GM12878 (cell line): ENCODE results near the gene MRRF. TPM values are rescaled to one million over a fixed set of nuclear protein-coding genes. Genes with fewer than 3 reads are reported as not detected.

Source experiments
- ATAC-seq: fragments of 200-7000 bp; cut with Tn5 transposase; 3 replicates; pipeline ENCODE4 v1.9.1; 2020; ENCODE audit warnings: mild to moderate bottlenecking, moderate library complexity
- BruUV-seq: library from RNA; stranded (reverse); fragments of 400-500 nt; replicated peaks from 2 replicates; lab custom pipeline; 2021; lab: Mats Ljungman, UMichigan
- CTCF ChIA-PET: fragments of 300-600 bp; sonication (Branson Sonifier 250); formaldehyde crosslinking; extraction: SDS; loops from one replicate; lab custom pipeline; 2021; ENCODE audit warnings: inconsistent platforms; lab: Yijun Ruan, JAX
- POLR2A ChIA-PET: fragments of 350-600 bp; formaldehyde crosslinking; extraction: SDS; loops from one replicate; lab custom pipeline; 2021; ENCODE audit warnings: inconsistent platforms; lab: Charles Lee
- RAD21 ChIA-PET: fragments of 300-600 bp; sonication (Branson Sonifier 250); formaldehyde crosslinking; loops from one replicate; lab custom pipeline; 2023; ENCODE audit warnings: antibody characterized with exemption; ENCODE audit not compliant: unreplicated experiment; lab: Charles Lee
- SMC1A ChIA-PET: fragments of 300-600 bp; sonication (Branson Sonifier 250); formaldehyde crosslinking; loops from one replicate; lab custom pipeline; 2023; ENCODE audit not compliant: unreplicated experiment, uncharacterized antibody; lab: Charles Lee
- DNase-seq: peaks from one replicate; pipeline ENCODE4 v3.0.0-alpha.2; 2011; ENCODE audit warnings: low read depth, low spot score
- FAIRE-seq: peaks from 3 replicates; lab custom pipeline; 2011; peaks lifted over from hg19 to GRCh38; lab: Jason Lieb, UNC
- H2AFZ ChIP-seq: 2 replicates; pipeline ENCODE4 v1.6.0; 2011; ENCODE audit warnings: low read depth, low read length, control low read depth; ENCODE audit not compliant: control insufficient read depth
- H3K27ac ChIP-seq: 2 replicates; pipeline ENCODE4 v1.5.1; 2011; ENCODE audit warnings: control low read depth; ENCODE audit not compliant: control insufficient read depth, insufficient read depth
- H3K27me3 ChIP-seq, 2 experiments: replicated peaks in 1 of 2; 2 replicates each; pipeline versions ENCODE4 v1.6.0 to v1.6.1; 2011; ENCODE audit warnings: low read length in 1 of 2; ENCODE audit not compliant: control insufficient read depth in 2 of 2, insufficient read depth in 2 of 2
- H3K36me3 ChIP-seq, 2 experiments: 2 replicates each; pipeline ENCODE4 v1.5.1; 2011; ENCODE audit warnings: low read length in 1 of 2; ENCODE audit not compliant: control insufficient read depth in 2 of 2, insufficient read depth in 2 of 2
- H3K4me1 ChIP-seq: 2 replicates; pipeline ENCODE4 v1.6.1; 2011; ENCODE audit warnings: mild to moderate bottlenecking, low read length, moderate library complexity, mixed read lengths; ENCODE audit not compliant: control insufficient read depth, insufficient read depth
- H3K4me2 ChIP-seq: 2 replicates; pipeline ENCODE4 v1.6.0; 2011; ENCODE audit warnings: control low read depth; ENCODE audit not compliant: control insufficient read depth, insufficient read depth
- H3K4me3 ChIP-seq: fragments of 200-600 bp; sonication (generic); 2 replicates; pipeline ENCODE4 v1.5.1; 2016
- H3K79me2 ChIP-seq: 2 replicates; pipeline ENCODE4 v1.6.0; 2011; ENCODE audit warnings: low read length; ENCODE audit not compliant: control insufficient read depth, insufficient read depth
- H3K9ac ChIP-seq: 2 replicates; pipeline ENCODE4 v1.8.0; 2011; ENCODE audit warnings: low read length, control low read depth, mixed read lengths; ENCODE audit not compliant: control insufficient read depth, insufficient read depth
- H3K9me3 ChIP-seq: replicated peaks from 3 replicates; pipeline ENCODE4 v1.5.1; 2011; ENCODE audit warnings: mild to moderate bottlenecking, low read length; ENCODE audit not compliant: control insufficient read depth, insufficient read depth
- H4K20me1 ChIP-seq: 2 replicates; pipeline ENCODE4 v1.6.0; 2011; ENCODE audit not compliant: control insufficient read depth, insufficient read depth
- BCL11A ChIP-seq: IDR thresholded peaks from 2 replicates; pipeline ENCODE4 v1.6.1; 2011; ENCODE audit warnings: low read depth, low read length
- BHLHE40 ChIP-seq, 2 experiments: fragments of 450-650 bp in 1 of 2; IDR thresholded peaks; 2 replicates each; pipeline ENCODE4 v1.6.1; 2011 to 2017; ENCODE audit warnings: low read depth in 2 of 2, borderline replicate concordance in 1 of 2, improper control_type of control experiment in 1 of 2, low read length in 1 of 2, mild to moderate bottlenecking in 1 of 2
- HDAC6 ChIP-seq: fragments of 200-600 bp; sonication (generic); IDR thresholded peaks from one replicate; pipeline ENCODE4 v1.8.0; 2017; ENCODE audit warnings: antibody characterized with exemption; ENCODE audit not compliant: unreplicated experiment
- IKZF2 ChIP-seq, 2 experiments: fragments of 450-650 bp; IDR thresholded peaks; 2 replicates each; pipeline ENCODE4 v1.6.1; 2017; ENCODE audit warnings: mild to moderate bottlenecking in 2 of 2, moderate library complexity in 2 of 2
- IRF4 ChIP-seq: IDR thresholded peaks from 2 replicates; pipeline ENCODE4 v1.6.1; 2011; ENCODE audit warnings: low read depth, low read length
- JUND ChIP-seq: IDR thresholded peaks from 2 replicates; pipeline ENCODE4 v1.6.1; 2012; ENCODE audit warnings: low read depth, mild to moderate bottlenecking, low read length, improper control_type of control experiment, moderate library complexity
- MTA2 ChIP-seq: fragments of 450-650 bp; IDR thresholded peaks from 2 replicates; pipeline ENCODE4 v1.6.1; 2016; ENCODE audit warnings: low read depth, mild to moderate bottlenecking, moderate library complexity
- MYC ChIP-seq: IDR thresholded peaks from 2 replicates; pipeline ENCODE4 v1.6.1; 2011; ENCODE audit warnings: mild to moderate bottlenecking, low read length, moderate library complexity, inconsistent platforms; ENCODE audit not compliant: insufficient read depth, insufficient replicate concordance, insufficient read length, severe bottlenecking
- NFXL1 ChIP-seq: fragments of 450-650 bp; IDR thresholded peaks from 2 replicates; pipeline ENCODE4 v1.6.1; 2017; ENCODE audit warnings: antibody characterized with exemption, mild to moderate bottlenecking, borderline replicate concordance
- NRF1 ChIP-seq: conservative IDR thresholded peaks from 2 replicates; pipeline ENCODE4 v1.6.1; 2011; ENCODE audit warnings: mild to moderate bottlenecking, low read depth, low read length, improper control_type of control experiment
- POU2F2 ChIP-seq: IDR thresholded peaks from 3 replicates; pipeline ENCODE4 v1.6.1; 2011; ENCODE audit warnings: low read depth, mild to moderate bottlenecking, low read length, borderline replicate concordance
- SPI1 ChIP-seq: IDR thresholded peaks from 2 replicates; pipeline ENCODE4 v1.6.1; 2011; ENCODE audit warnings: low read depth, mild to moderate bottlenecking, low read length, moderate library complexity, borderline replicate concordance; ENCODE audit not compliant: insufficient read depth
- SREBF2 ChIP-seq: IDR thresholded peaks from 2 replicates; pipeline ENCODE4 v1.6.1; 2012; ENCODE audit warnings: mild to moderate bottlenecking, low read length
- SRF ChIP-seq, 2 experiments: IDR thresholded peaks; 2 replicates each; pipeline ENCODE4 v1.6.1; 2011; ENCODE audit warnings: low read depth in 2 of 2, low read length in 2 of 2, mild to moderate bottlenecking in 1 of 2, moderate library complexity in 1 of 2
- ZNF384 ChIP-seq: IDR thresholded peaks from 2 replicates; pipeline ENCODE4 v1.6.1; 2012; ENCODE audit warnings: low read depth, mild to moderate bottlenecking, low read length, improper control_type of control experiment, borderline replicate concordance
- ZZZ3 ChIP-seq: IDR thresholded peaks from 2 replicates; pipeline ENCODE4 v1.6.1; 2011; ENCODE audit warnings: low read depth; ENCODE audit not compliant: control insufficient read depth, insufficient read length
- WGBS: methylation state at CpG from one replicate; pipeline ENCODE4 v1.1.6; 2016; ENCODE audit warnings: low lambda C conversion rate; ENCODE audit not compliant: insufficient replicate concordance, insufficient coverage; ENCODE audit errors: missing lambda C conversion rate; 5-methylcytosine and 5-hydroxymethylcytosine counted together
- in situ Hi-C: fragments of 300-500 bp; cut with MboI; formaldehyde crosslinking; loops from 9 replicates; pipeline ENCODE4 v1.14.3; 2018; ENCODE audit warnings: mixed read lengths
- intact Hi-C: fragments of 100-400 bp; cut with micrococcal nuclease; formaldehyde crosslinking; loops from one replicate; pipeline ENCODE4 v1.14.2; 2022; ENCODE audit not compliant: unreplicated experiment
- polyA plus RNA-seq, 11 experiments: library from polyadenylated mRNA; depleted of rRNA in 4 of 11; unstranded in 6 of 11; stranded (reverse) in 5 of 11; fragments of >200 nt; fragmentation: Nextera tagmentation in 4 of 11; fragmentation: Illumina TruSeq in 1 of 11; extraction: Ambion mirVana in 4 of 11; extraction: Trizol in 1 of 11; gene quantifications; 1 replicate in 1 of 11; 2 replicates in 10 of 11; pipeline versions ENCODE4 v1.2.1 to v1.2.3, GENCODE V29; 2011 to 2016; ENCODE audit warnings: inconsistent platforms in 2 of 11, missing spikeins in 2 of 11, low read depth in 1 of 11
- total RNA-seq, 4 experiments: library from RNA; depleted of rRNA in 3 of 4; stranded (reverse); fragments of >200 nt in 3 of 4; fragmentation: Illumina TruSeq in 1 of 4; extraction: Trizol in 1 of 4; gene quantifications; 2 replicates each; pipeline versions ENCODE4 v1.2.1 to v1.2.3, GENCODE V29; 2013 to 2021
- TF ChIP-seq, protein P1 (sequence below): IDR thresholded peaks from 2 replicates; pipeline ENCODE4 v1.6.1; 2011; ENCODE audit warnings: borderline replicate concordance, low read depth, mild to moderate bottlenecking, moderate library complexity, low read length; ENCODE audit not compliant: insufficient read depth, poor library complexity, severe bottlenecking

MRRF gene
- total and polyA plus RNA-seq, 10 of the 15 experiments (the other 5 are each of a cell fraction or from before 2014, with no cell fraction given) = 64.8 to 112 (median 76.4) TPM

DNA sequence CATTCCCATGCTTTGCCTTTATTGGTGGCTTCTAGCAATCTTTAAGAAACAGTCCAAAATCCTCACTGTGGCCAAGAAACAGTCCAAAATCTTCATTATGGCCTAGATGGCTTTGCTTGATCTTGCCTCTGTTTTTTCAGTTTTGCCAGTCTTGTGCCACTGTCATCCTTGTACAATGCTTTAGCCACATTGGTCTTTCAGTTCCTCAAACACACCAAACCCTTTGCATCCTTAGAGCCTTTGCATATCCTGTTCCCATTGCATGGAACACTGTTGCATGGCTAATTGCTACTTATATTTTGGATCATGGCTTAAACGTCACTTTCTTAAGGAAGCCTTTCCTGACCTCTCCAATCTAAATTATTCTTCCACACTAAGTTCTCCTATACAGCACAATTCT lies 22.1 kb downstream of the MRRF start (continued):
- peak; percentile 93 for TF ChIP-seq SPI1
- peak; percentile 75 for TF ChIP-seq IRF4
- no peak for TF ChIP-seq ZNF384
- TF ChIP-seq BHLHE40 (IDR thresholded peaks at IDR 0.05; ENCODE audit: borderline replicate concordance in 1 of 2, low read depth in 2 of 2, low read length in 1 of 2) = peak; percentile 51 to 63; a peak in 2 of 4 replicates
- peak in 1 of 2 experiments; percentile 46; a peak in 1 of 4 replicates for TF ChIP-seq IKZF2 (IDR thresholded peaks at IDR 0.05)
- TF ChIP-seq BCL11A = peak; percentile 27; the same call in 1 of the 2 replicates
- 0 out of 2 replicates have a peak, but pooled peaks have one; percentile 21 for TF ChIP-seq MTA2
- peak; percentile 92 for TF ChIP-seq POU2F2
- no peak for TF ChIP-seq SRF (IDR thresholded peaks at IDR 0.05; ENCODE audit: low read depth in 2 of 2, low read length in 2 of 2)

DNA sequence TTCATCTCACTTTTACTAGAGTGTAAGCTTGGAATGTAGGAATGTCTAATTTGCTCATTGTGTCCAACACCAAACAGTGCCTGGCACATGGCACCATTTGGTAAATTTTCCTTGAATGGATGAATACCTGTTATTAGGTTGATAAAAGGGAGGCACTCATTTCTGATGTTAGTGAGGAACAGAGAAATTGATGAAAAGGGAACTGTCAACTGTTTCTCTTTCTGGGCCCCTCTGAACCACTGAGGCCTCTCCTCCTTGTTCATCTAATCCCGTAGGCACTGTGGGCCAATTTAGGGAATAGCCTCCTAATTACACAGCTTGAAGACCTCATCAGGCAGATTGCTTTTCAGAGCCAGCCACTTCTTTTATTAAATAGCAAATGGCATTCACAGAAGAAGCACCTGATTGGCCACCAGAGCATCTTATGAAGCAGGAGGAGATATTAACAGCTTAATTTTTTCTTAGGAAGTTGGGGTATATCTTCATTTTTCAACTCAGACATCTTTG lies 22.6 kb downstream of the MRRF start:
- Histone ChIP-seq H4K20me1 (no peaks in the 10 kb centered on the region), H3K4me3 (no peak overlapping the region), H3K9me3 (no peaks in the 10 kb centered on the region), H2AFZ (no peak overlapping the region), H3K27ac (no peak overlapping the region), H3K36me3 (peaks cover 12 to 33% of the 10 kb centered on the region in 2 experiments), H3K27me3 (no peaks in the 10 kb centered on the region), H3K4me1 (0 out of 2 replicates have a peak, but pooled peaks cover 6% of the 10 kb centered on the region), H3K4me2 (no peak overlapping the region), H3K9ac (no peak overlapping the region), H3K79me2 (no peaks in the 10 kb centered on the region)
- no peak for TF ChIP-seq ZZZ3
- no peak for TF ChIP-seq NFXL1
- no peak for TF ChIP-seq MYC
- no peak for TF ChIP-seq SREBF2
- TF ChIP-seq HDAC6 = no peak
- TF ChIP-seq NRF1 = no peak
- TF ChIP-seq JUND = no peak
- TF ChIP-seq, protein P1, sequence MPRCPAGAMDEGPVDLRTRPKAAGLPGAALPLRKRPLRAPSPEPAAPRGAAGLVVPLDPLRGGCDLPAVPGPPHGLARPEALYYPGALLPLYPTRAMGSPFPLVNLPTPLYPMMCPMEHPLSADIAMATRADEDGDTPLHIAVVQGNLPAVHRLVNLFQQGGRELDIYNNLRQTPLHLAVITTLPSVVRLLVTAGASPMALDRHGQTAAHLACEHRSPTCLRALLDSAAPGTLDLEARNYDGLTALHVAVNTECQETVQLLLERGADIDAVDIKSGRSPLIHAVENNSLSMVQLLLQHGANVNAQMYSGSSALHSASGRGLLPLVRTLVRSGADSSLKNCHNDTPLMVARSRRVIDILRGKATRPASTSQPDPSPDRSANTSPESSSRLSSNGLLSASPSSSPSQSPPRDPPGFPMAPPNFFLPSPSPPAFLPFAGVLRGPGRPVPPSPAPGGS = no peak
- DNase-seq (no peak), ATAC-seq (no peak), FAIRE-seq (no peak)
- WGBS = 61% methylated on average over 1 of the region's 1 CpG
- POLR2A ChIA-PET = no interaction called here
- intact Hi-C loops = no loop called here
- SMC1A ChIA-PET = no interaction called here
- no TSS peak for BruUV-seq
- RAD21 ChIA-PET = no interaction called here
- CTCF ChIA-PET = interaction anchor here (0.6 to 1.1 kb wide), 3 partner anchors 10 to 189 kb away, joined by 3 read pairs; no protein-coding TSS in a partner anchor
- in situ Hi-C loops = no loop called here
